Skeletal muscle tissue (tissue), 4 donors: ENCODE data around the gene SPDEF. TPM values are rescaled to one million over a fixed set of nuclear protein-coding genes. Genes with fewer than 3 reads are reported as not detected.

Source experiments
- H3K27ac ChIP-seq: one replicate; pipeline ENCODE4 v1.7.0; 2013; ENCODE audit warnings: mild to moderate bottlenecking, low read depth, low read length, inconsistent platforms
- H3K27me3 ChIP-seq, 3 donors: one replicate each; pipeline ENCODE4 v1.7.0; 2013; ENCODE audit warnings: low read length in 3 of 3; ENCODE audit not compliant: control insufficient read depth in 3 of 3, insufficient read depth in 3 of 3
- H3K36me3 ChIP-seq, 3 donors: one replicate each; pipeline ENCODE4 v1.7.0; 2013; ENCODE audit warnings: low read length in 3 of 3; ENCODE audit not compliant: control insufficient read depth in 3 of 3, insufficient read depth in 3 of 3
- H3K4me1 ChIP-seq, 3 donors: one replicate each; pipeline ENCODE4 v1.7.0; 2013; ENCODE audit warnings: low read length in 3 of 3, mild to moderate bottlenecking in 3 of 3; ENCODE audit not compliant: control insufficient read depth in 3 of 3, insufficient read depth in 3 of 3
- H3K4me3 ChIP-seq, 3 donors: one replicate each; pipeline ENCODE4 v1.7.0; 2013; ENCODE audit warnings: low read length in 3 of 3
- H3K9ac ChIP-seq, 3 donors: one replicate each; pipeline ENCODE4 v1.7.0; 2013; ENCODE audit warnings: low read length in 3 of 3, mild to moderate bottlenecking in 3 of 3, moderate library complexity in 2 of 3, low read depth in 1 of 3
- H3K9me3 ChIP-seq, 3 donors: one replicate each; pipeline ENCODE4 v1.7.0; 2013; ENCODE audit warnings: low read length in 3 of 3; ENCODE audit not compliant: control insufficient read depth in 3 of 3
- total RNA-seq: library from RNA; depleted of rRNA; stranded (reverse); fragments of >200 nt; gene quantifications from one replicate; pipeline ENCODE4 v1.2.3, GENCODE V29; 2014
- donor health status: Osteomylitis.

The SPDEF gene
- total RNA-seq, 1 donor from 2014 or later, result not detected

DNA sequence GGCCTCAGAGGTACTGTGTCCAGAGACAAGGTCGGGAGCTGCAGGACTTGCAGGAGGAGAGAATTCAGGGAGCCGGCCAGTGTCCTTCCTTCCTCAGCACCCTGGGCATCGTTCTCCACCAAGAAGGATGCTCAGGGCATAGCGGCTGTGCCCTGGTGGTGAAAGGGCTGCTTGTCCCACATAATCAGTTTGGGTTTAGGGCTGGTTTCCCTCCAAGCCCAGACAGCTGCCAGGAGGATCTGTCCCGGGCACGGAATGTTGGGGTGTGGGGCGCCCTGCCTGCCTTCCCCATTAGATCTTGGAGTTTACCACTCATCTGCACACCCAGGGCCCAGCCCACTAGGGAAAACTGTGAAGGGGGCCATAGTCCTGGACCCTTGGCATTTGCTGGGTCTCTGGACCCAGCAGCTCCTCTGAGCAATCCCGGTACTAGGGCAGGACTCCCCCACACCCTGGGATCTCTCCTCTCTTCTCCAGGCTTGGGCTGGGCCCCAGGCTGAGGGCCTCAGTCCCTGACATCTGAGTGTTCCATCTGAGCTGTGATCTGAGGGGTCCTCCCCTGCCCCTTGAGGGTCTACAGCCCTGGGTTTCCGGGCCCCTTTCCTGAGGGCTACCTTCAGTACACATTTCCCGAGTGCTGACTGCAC, 18.6 kb upstream of the SPDEF start:
- no peak overlapping the region for H3K4me3 ChIP-seq

DNA sequence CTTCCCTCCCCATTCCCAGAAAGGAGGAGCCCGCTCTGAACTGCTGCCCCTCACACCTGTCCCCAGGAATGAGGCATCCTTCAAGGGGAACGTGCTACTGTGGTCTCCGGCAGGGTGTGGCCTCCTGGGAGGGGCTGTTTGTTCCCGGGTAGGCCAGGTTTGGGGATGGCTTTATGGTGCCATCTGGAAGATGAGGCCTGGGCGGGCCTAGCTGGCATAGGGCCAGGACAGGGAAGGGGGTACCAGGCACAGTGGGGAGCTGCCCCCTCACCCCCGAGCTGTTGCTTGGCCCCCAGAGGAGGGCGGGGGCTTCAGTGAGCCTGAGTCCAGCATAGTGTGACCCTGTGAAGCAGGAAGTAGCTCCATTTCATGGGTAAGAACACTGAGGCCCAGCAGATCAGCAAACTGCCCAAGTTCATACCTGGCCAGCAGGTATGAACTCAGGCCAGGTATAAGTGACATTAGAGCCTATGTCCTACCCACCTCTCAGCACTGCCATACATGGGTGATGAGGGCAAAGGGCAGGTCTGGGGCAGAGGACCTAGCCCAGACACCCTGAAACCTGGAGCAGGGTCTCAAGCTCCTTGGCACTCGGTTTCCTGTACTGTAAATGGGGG, 17.5 kb upstream of the SPDEF start:
- Histone ChIP-seq H3K9ac (no peak overlapping the region), H3K4me3 (no peak overlapping the region), H3K4me1 (no peaks in the 10 kb centered on the region), H3K27me3 (peaks cover 25 to 43% (median 27%) of the 10 kb centered on the region in 3 donors), H3K27ac (no peak overlapping the region), H3K9me3 (no peaks in the 10 kb centered on the region), H3K36me3 (no peaks in the 10 kb centered on the region)

More for the DNA sequence above, 18.6 kb upstream of the SPDEF start:
- Histone ChIP-seq H3K9ac (no peak overlapping the region), H3K27me3 (peaks cover 15 to 32% (median 17%) of the 10 kb centered on the region in 3 donors), H3K36me3 (no peaks in the 10 kb centered on the region), H3K4me1 (no peaks in the 10 kb centered on the region), H3K9me3 (no peaks in the 10 kb centered on the region), H3K27ac (no peak overlapping the region)

DNA sequence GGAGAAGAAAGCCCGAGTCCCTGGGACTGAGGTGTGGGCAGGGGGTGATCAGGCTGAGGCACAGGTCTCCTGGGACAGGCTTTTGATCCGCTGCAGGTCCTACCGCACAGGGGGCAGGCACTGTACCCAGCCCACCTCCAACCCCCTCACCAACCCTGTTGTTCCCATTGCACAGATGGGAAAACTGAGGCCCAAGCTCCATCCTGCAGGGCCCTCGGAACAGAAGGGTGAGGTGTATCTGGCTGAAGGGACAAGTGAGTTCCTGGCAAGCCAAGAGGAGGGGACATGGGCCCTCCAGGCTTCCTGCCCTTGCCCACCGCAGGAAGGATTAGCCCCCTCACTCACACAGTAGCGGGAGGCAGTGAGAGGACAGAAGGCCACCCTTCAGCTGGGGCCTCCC, 16.5 kb upstream of the SPDEF start:
- H3K4me1 ChIP-seq, result no peaks in the 10 kb centered on the region
- H3K27me3 ChIP-seq, result peaks cover 32 to 51% (median 32%) of the 10 kb centered on the region in 3 donors
- H3K9me3 ChIP-seq, result no peaks in the 10 kb centered on the region
- H3K9ac ChIP-seq, result no peak overlapping the region
- no peak overlapping the region for H3K27ac ChIP-seq
- no peak overlapping the region for H3K4me3 ChIP-seq
- H3K36me3 ChIP-seq, result no peaks in the 10 kb centered on the region

DNA sequence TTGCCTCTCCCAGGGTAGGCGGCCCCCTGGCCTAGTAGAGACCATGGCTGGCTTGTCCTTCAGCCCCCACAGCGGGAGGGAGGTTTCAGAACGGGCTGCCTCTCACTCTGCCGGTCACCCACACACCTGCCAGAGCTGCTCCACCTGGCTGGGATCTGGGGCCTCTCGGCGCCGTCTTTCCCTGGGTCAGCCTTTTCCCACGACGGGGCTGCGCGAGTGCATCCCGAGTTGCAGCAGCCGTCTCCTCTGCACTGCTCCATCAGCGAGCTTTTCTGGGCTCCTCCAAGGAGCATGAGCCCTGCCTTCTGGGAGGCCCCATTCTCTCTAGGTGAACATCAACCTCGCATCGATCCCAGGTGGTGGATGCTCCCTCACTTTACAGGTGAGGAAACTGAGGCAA, 15.9 kb upstream of the SPDEF start:
- Histone ChIP-seq H3K27me3 (peaks cover 32 to 56% (median 36%) of the 10 kb centered on the region in 3 donors), H3K4me3 (no peak overlapping the region), H3K36me3 (no peaks in the 10 kb centered on the region), H3K9ac (no peak overlapping the region), H3K9me3 (no peaks in the 10 kb centered on the region), H3K4me1 (no peaks in the 10 kb centered on the region), H3K27ac (no peak overlapping the region)

DNA sequence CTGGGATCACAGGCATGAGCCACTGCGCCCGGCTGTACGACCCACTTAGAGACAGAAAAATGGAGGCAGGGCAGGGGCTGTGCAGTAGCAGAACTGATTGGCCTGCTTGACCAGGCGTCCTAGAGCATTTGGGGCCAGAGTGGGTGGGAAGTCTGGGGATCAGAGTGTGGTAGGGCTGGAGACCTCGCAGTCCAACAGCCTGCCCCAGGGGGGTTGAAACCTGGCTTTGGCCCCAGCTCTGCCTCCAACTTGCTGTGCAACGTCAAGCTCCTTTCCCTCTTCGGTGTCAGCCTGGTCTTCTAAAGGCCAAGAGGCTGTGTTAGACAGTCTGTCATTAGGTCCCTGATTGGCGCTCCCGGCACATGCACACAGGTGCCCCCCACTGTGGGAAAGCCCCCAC, 15.3 kb upstream of the SPDEF start:
- H3K4me3 ChIP-seq, result no peak overlapping the region
- H3K9ac ChIP-seq, result no peak overlapping the region
- H3K27me3 ChIP-seq, result peaks cover 36 to 62% (median 41%) of the 10 kb centered on the region in 3 donors
- no peak overlapping the region for H3K27ac ChIP-seq
- H3K36me3 ChIP-seq, result no peaks in the 10 kb centered on the region
- H3K4me1 ChIP-seq, result no peaks in the 10 kb centered on the region
- no peaks in the 10 kb centered on the region for H3K9me3 ChIP-seq

DNA sequence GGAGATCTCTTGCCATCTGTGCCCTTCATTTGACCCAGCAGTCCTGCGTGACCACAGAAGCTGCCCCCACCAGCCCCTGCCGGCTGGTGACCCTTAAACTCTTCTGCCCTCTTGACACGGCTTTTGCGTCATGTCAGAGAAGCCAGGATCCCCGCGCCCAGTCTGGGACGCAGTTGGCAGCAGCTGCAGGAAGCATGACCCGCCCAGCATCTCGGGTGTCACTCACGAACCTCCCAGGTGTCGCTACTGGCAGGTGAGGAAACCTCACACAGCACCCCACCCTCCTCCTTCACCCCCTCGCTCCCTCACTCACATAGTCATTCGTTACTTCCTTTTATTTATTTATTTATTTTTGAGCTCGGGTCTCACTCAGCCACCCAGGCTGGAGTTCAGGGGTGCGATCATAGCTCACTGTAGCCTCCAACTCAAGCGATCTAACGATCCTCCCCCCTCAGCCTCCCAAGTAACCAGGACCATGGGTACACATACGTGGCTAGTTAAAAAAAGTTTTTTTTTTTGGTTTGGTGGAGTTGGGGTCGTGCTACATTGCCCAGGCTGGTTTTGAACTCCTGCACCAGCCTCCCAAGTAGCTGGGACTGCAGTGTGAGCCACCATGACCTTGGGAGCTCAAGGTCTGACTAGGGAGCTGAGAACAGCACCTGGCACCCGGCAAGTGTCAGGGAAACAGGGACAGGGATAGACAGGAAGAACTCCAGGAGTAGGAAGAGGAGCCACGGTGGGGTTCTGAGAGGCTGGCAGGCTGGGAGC, 14.1 kb upstream of the SPDEF start:
- no peak overlapping the region for H3K27ac ChIP-seq
- H3K4me3 ChIP-seq, result no peak overlapping the region
- H3K4me1 ChIP-seq, result no peaks in the 10 kb centered on the region
- H3K9ac ChIP-seq, result no peak overlapping the region
- H3K36me3 ChIP-seq, result no peaks in the 10 kb centered on the region
- peaks cover 36 to 62% (median 41%) of the 10 kb centered on the region in 3 donors for H3K27me3 ChIP-seq
- no peaks in the 10 kb centered on the region for H3K9me3 ChIP-seq

DNA sequence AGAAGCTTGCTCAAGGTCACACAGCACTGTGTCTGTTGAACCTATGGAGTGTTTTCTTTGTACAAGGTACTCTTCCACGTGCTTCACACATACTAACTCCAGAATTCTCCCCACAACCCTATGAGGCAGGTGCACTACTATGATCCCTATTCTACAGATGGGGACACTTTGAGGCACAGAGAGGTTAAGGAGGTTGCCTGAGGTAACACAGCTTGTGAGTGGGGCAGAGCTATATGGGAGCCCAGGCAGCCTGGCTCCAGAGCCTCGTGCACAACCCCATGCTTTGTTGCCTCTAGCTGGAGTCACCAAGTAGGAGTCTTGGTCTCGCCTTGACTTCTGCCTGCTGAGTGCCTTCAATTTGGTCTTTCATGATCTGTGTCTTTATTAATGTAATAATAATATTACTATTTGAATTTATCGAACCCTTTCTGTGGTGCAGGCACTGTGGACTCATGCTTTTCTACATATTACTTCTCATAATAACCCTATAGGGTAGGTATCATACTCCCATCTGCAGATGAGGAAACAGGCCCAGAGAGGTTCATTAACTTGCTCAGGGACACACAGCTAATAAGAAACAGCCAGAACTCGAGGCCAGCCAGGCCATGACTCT, 13.3 kb upstream of the SPDEF start:
- no peak overlapping the region for H3K4me3 ChIP-seq

DNA sequence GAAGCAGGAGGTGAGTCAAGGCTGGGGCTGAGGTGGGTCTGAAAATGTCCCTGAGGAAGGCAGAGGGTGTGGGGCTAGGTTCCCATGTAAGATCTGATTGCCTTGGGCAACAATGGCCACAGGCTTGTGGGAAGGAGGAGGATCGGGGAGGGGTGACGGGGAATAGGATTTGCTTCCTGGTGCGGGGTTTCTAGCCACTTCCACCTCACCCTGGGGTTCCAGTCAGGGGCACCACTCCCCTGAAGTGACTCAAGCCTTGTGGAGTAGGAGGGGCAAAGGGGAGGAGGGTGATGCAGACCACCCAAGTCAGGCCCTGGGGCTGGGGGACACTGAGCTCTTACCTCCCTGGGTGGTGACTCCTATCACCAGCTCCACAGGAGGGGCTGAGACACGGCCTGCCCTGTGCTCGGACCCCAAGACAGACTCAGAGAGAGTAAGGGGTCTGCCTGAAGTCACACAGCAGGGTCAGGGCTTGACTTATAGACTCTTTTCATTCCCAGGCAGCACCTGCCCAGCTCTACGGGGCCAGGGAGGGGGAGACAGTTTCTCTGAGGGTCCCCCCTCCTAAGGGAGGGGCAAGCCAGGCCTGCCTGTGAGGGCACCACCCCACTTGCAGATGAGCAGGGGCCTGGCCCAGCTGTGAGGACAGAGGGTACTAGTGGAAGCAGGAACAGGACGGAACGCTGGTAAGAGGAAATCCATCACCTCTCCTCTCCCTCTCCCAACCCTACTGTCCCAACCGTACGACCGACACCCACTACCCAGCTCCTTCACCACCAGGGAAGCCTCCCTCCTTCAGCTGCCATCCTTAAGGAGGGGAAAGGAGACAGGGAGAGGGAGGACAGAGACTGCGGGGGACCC, 12.4 kb upstream of the SPDEF start:
- Histone ChIP-seq H3K4me3 (no peak overlapping the region), H3K27me3 (peaks cover 36 to 58% (median 41%) of the 10 kb centered on the region in 3 donors)

More for the DNA sequence above, 13.3 kb upstream of the SPDEF start:
- H3K9ac ChIP-seq, result no peak overlapping the region
- H3K27ac ChIP-seq, result no peak overlapping the region
- no peaks in the 10 kb centered on the region for H3K4me1 ChIP-seq
- H3K9me3 ChIP-seq, result no peaks in the 10 kb centered on the region
- H3K36me3 ChIP-seq, result no peaks in the 10 kb centered on the region
- H3K27me3 ChIP-seq, result peaks cover 36 to 62% (median 41%) of the 10 kb centered on the region in 3 donors

DNA sequence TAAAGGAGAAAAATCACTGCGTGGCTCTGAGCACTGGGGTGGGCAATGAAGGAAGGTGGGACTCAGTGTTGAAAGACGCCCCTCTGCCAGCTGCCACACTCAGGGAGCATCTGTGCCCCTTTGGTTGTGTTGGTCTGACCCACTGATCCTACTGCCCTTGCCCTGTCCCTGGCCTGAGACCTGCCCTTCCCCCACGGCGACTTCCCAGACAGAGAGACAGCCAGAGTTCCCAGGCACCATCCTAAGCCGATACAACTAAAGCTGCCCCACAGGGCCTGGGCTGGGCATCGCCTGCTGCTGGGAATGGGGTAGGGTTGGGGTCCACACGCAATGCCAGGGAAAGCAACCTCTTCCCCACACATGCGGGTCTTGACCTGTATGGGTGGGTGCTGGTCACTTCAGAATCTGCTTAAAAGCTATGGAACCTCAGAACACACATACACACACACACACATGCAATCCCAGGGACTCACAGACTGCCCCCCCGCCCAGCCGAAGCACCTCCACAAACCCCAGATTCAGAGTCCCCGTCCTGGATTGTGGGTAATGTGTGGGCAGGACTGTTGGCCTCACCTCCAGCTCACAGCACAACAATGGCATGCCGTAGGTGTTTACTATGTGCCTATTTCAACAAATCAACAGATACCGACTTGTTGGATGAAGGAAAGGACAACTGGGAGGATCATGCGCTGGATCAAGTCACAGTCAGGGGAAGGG, 10.9 kb upstream of the SPDEF start:
- H3K36me3 ChIP-seq, result no peaks in the 10 kb centered on the region
- no peak overlapping the region for H3K9ac ChIP-seq
- no peak overlapping the region for H3K27ac ChIP-seq
- H3K4me3 ChIP-seq, result no peak overlapping the region
- no peaks in the 10 kb centered on the region for H3K9me3 ChIP-seq
- no peaks in the 10 kb centered on the region for H3K4me1 ChIP-seq
- H3K27me3 ChIP-seq, result peaks cover 30 to 60% (median 38%) of the 10 kb centered on the region in 3 donors

More for the DNA sequence above, 12.4 kb upstream of the SPDEF start:
- H3K4me1 ChIP-seq, result no peaks in the 10 kb centered on the region
- H3K9me3 ChIP-seq, result no peaks in the 10 kb centered on the region
- H3K36me3 ChIP-seq, result no peaks in the 10 kb centered on the region
- no peak overlapping the region for H3K27ac ChIP-seq
- no peak overlapping the region for H3K9ac ChIP-seq
